HG03432 (cell line): ENCODE measurements around the gene TAPBPL.

Experiments
- ATAC-seq: cut with Tn5 transposase; IDR thresholded peaks from one replicate; pipeline ENCODE4 v1.9.1; 2021; ENCODE audit warnings: mild to moderate bottlenecking, moderate library complexity; ENCODE audit not compliant: unreplicated experiment

TAPBPL gene

DNA sequence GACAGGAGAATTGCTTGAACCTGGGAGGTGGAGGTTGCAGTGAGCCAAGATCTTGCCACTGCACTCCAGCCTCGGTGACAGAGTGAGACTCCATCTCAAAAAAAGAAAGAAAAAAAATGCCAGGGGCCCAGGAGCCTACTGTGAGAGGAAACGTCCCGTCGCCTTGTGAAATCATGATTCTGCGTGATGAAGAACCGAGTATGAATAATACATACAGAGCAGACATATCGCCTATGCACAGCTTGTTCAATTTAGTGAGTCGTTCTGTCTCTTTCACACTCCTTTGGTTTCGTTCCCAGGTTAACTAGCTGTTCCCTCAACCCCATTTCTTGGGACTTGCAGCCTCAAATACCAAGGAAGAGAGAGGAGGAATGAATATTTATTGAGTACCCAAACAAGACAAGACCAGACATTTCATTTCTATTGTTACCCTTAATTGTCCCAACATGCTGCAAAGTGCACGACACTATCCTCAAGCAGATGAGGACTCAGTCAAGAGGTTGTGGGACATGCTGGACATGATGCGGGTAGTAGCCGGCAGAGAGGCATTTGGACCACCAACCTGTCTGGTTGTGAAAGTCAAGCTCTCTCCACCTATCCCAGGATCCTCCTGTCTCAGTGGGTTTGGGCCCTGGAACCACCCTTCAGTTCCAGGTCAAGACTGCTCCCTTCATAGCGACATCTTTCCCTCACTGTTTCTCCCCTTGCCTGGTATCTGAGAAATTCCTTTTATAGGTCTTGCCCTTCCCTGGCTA is 15.7 kb upstream of the TAPBPL start:
- no peak for ATAC-seq

DNA sequence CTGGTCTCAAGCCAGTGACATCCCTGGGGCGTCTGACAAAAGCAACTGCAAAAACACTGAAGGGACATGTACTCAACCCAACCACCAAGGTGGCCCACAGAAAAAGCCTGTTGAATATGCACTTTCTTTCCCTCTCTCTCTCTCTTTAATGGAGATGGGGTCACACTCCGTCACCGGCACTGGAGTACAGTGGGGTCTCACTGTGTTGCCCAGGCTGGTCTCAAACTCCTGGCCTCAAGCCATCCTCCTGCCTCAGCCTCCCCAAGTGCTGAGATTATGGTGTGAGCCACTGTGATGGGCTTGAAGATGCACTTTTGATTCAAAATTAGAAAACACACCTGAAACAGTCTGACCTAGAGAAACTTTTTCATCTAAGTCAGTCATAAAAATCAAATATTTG is 14.3 kb upstream of the TAPBPL start:
- no peak for ATAC-seq

DNA sequence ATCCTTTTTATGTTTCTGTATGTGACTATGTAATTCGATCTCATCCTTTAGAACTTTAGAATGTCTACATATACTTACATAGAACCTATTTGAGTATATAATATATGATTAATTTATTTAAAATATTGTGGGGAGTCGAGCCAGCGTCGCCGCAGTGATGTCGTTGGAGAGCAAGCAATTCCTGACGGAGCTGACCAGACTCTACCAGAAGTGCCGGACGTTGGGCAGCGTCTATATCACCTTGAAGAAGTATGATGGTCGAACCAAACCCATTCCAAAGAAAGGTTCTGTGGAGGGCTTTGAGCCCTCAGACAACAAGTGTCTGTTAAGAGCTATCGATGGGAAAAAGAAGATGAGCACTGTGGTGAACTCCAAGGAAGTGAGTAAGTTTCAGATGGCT is 13.5 kb upstream of the TAPBPL start:
- ATAC-seq = no peak

DNA sequence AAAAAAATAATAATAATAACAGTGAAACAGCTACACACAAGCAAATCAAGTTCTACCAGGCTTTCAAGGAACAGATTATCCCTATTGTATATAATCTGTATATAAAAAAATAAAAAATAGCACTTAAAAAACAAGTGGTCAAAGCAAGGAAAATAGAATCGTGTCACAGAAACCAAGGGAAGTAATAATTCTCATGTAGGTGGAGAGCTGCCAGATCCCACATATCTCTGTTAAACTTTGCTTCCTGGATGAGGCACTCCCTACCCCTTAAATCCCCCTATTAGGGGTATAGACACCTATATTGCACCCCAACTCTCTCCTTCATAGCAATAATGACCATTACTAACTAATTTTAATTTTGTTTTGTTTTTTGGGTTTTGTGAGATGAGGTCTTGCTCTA is 11.5 kb upstream of the TAPBPL start:
- no peak for ATAC-seq

DNA sequence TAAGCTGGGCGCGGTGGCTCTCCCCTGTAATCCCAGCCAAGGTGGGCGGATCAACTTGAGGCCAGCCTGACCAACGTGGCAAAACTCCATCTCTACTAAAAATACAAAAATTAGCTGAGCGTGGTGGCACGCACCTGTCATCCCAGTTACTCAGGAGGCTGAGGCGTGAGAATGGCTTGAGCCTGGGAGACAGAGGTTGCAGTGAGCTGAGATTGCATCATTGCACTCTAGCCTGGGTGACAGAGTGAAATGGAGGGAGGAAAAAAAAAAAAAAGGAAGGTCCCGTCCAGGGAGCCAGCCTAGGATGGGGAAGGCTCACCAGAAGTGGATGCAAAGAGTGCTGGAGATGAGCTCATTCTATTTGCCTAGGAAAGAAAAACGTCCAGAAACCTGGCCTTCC is 9.0 kb upstream of the TAPBPL start:
- no peak for ATAC-seq

DNA sequence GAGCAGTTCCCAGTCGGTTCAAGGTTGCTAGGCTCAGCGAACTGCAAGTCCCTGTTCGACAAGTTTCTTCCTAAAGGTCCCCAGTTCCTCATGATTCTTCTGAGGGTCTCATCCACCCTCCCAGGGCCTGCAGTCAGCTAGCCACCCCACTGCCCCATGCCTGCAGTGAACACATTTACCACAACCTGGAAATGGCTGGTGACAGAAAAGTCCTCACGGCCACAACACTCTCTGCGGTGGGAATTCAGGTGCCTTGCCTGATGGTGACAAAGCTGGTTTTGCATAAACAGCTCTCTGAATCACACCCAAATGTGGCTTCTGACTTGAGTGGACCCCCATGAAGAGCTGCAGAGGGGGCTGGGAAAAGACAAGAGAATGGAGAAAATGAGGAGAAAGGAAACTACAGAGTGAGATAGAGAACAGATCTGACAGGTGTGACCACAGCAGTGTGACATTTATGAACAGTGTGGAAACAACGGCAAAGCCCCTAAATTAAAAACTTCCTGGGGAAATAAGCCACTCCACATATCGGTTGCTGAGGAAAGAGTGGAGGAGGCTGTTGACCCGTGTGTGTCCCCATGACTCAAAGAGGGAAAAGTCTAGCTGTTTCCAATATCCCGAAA is 8.4 kb upstream of the TAPBPL start:
- ATAC-seq = no peak

DNA sequence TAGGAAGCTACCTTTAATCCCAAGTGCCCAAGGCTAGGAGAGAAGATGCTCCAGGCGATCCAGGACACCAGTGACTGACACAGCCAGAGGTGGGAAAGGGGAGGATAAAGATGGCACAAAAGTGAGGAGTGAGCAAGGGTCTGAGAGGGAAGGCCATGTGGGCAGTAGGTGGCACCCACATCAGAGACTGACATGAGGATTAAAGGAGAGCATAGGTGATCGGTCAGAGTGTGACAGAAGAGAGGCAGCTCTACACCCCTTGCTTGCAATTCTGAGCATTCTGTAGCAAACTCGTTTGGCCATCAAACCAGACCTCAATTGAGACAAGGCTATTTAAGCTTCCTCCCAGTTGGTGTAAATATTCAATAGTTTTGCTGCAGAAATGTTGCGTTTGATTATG is 7.8 kb upstream of the TAPBPL start:
- ATAC-seq = no peak

DNA sequence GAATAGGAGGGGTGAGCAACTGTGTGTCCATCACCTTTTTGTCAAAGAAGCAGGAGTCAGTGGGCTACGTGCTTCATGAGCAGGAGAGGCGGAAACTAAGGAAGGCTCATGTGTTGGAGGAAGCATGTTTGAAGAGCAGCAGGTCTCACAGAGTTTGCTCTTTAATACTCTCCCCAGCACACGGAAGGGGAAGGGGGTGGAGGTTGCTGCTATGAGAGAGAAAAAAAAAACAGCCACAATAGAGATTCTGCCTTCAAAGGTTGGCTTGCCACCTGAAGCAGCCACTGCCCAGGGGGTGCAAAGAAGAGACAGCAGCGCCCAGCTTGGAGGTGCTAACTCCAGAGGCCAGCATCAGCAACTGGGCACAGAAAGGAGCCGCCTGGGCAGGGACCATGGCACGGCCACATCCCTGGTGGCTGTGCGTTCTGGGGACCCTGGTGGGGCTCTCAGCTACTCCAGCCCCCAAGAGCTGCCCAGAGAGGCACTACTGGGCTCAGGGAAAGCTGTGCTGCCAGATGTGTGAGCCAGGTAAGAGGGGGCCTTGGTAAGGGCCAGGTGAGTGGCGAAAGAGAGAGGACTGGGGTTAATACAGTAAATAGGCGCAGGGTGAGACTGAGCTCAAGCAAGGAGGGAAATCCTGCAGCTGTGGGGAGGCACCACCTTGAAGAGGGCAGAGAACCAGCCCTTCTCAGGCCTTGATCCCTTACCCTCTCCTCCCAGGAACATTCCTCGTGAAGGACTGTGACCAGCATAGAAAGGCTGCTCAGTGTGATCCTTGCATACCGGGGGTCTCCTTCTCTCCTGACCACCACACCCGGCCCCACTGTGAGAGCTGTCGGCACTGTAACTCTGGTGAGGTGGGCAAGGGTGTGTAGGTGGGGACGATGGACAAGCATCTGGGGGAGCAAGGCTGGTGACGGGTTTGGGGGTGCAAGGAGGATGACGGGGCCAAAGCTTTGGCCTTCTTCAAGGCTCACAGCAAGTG is 6.8 kb upstream of the TAPBPL start, which contains the start of gene CD27:
Gene CD27, plus strand, starts transcription at position 252 of the 985 bp plus-strand sequence. Its CDS starts 141 bp downstream, at position 393.
- no peak for ATAC-seq

DNA sequence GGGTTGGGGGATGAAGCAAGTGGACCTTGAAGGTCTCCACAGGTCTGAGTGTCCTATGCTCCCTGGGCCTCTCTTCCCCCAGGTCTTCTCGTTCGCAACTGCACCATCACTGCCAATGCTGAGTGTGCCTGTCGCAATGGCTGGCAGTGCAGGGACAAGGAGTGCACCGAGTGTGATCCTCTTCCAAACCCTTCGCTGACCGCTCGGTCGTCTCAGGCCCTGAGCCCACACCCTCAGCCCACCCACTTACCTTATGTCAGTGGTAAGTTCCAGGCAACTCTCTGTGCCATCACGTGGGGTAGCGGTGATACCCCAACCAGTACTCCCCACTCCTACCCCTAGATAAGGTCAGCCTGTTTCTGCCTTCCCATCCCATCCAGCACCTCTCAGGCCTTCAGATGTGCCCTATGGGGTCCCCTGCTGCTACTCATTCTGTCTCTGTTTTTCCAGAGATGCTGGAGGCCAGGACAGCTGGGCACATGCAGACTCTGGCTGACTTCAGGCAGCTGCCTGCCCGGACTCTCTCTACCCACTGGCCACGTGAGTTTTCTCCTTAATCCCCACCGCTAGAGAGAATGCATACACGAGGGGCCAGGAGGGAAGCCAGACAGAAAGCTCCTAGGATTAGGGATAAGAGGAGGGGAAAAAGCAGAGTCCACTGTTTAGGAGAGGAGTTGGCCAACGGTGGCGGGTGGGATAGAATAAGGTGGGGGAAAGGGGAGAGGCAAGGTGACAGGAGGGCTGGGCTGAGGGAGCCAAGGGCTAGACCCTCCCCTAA is 1.6 kb upstream of the TAPBPL start:
- no peak for ATAC-seq

DNA sequence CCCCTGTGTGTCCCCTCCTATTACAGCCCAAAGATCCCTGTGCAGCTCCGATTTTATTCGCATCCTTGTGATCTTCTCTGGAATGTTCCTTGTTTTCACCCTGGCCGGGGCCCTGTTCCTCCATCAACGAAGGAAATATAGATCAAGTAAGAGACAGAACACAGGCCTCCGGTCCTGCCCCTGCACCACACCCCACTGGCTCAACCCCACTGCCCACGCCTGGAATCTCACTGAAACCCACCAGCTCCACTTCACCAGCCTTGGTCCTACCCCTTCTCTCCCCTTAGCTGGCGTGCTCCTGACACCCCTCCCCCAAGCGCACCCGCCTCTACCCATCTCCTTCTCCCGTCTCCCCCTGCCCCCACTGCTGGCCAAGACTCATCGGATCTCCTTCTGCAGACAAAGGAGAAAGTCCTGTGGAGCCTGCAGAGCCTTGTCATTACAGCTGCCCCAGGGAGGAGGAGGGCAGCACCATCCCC is 934 bp upstream of the TAPBPL start:
- no peak for ATAC-seq

DNA sequence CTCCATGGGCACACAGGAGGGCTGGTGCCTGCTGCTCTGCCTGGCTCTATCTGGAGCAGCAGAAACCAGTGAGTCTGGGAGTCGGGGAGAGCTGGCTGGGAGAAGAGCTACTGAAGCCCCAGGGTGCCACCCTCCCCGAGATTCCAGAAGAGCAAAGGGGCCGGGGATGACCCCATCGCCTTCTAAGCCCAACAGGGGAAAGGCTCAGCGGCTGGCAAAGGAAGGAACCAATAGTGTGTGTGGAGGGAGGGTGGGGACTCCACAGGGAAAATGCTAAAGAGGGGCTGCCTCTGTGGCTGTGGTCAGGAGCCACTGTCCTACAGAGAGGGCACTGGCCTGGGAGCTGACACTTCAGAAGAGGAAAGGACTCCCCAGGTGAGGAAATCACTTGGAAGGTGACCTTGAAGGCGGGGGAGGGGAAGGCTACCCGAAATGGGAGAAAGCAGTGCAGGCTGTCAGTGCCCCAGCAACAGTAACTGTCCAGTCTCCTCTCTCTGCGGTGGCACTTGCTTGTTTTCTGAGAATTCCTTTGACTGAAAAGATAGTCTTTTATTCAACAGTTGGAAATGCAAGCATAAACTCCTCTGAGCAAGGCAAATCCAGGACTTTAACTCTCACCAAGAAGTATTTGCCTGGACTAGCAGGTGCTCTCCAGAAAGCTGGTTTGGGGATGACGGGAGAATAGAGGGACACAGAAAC is 552 bp downstream of the TAPBPL start:
- ATAC-seq = no peak

DNA sequence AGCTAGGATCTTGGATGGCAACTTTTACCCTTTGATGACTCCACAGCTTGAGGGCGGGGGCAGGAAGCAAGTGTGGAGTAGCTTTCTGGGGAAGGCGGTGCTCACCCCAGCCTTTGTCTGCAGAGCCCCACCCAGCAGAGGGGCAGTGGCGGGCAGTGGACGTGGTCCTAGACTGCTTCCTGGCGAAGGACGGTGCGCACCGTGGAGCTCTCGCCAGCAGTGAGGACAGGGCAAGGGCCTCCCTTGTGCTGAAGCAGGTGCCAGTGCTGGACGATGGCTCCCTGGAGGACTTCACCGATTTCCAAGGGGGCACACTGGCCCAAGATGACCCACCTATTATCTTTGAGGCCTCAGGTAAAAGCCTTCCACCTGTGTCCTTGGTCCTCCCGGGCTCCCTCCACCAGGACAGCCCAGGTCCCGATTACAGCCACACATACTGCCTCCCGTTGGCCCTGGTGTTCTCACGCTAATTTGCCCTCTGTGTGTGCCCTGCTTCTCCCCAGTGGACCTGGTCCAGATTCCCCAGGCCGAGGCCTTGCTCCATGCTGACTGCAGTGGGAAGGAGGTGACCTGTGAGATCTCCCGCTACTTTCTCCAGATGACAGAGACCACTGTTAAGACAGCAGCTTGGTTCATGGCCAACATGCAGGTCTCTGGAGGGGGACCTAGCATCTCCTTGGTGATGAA is 1.2 kb downstream of the TAPBPL start:
- no peak for ATAC-seq

DNA sequence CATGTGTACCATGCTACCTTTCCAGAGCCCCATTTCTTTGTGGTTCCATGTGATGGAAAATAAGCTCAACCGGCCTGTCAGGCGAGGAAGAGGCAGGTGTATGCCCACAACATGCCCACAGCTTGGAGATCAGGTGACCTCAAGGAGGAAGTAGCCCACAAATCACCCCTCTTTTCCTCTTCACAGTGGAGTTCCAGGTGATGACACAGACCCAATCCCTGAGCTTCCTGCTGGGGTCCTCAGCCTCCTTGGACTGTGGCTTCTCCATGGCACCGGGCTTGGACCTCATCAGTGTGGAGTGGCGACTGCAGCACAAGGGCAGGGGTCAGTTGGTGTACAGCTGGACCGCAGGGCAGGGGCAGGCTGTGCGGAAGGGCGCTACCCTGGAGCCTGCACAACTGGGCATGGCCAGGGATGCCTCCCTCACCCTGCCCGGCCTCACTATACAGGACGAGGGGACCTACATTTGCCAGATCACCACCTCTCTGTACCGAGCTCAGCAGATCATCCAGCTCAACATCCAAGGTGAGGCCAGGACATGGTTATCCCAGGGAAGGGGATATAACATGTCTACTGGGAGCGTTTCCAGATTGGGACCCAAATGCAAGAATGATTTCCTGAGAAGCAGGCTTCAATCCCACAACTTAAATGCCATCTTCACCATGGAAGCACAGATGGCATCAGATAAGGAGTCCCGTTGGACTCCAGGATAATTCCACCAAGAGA is 5.5 kb downstream of the TAPBPL start:
- no peak for ATAC-seq

DNA sequence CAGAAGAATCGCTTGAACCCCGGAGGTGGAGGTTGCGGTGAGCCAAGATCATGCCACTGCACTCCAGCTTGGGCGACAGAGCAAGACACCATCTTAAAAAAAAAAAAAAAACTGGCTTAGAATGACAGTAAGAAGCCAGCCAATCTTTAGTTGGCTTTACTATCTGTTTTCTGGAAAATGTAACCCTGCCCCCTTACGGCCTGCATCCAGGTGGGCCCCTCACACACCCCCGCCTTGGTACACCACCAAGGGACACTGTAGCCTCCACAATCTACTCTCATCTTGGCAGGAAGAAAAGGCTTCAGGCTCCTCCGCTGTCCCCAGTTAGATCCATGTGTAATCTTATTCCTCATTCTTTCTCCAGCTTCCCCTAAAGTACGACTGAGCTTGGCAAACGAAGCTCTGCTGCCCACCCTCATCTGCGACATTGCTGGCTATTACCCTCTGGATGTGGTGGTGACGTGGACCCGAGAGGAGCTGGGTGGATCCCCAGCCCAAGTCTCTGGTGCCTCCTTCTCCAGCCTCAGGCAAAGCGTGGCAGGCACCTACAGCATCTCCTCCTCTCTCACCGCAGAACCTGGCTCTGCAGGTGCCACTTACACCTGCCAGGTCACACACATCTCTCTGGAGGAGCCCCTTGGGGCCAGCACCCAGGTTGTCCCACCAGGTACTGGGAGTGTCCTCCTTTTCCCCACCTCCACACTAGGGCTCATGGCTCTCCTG is 6.6 kb downstream of the TAPBPL start:
- no peak for ATAC-seq

DNA sequence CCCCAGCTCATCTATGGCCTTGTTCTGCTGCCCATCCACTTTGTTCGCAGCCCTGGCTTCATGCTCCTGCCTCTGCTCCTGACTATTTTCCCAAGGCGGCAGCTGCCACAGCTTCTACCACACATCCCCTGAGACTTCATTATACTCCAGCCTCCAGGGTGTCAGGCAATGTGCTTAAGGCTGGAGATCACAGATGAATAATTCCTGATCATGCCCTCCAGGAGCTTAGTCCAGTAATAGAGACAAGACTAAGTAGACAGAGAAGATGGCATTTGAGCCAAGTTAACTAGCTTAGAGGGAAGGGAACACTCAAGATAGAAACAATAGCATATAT is 7.1 kb downstream of the TAPBPL start:
- no peak for ATAC-seq

DNA sequence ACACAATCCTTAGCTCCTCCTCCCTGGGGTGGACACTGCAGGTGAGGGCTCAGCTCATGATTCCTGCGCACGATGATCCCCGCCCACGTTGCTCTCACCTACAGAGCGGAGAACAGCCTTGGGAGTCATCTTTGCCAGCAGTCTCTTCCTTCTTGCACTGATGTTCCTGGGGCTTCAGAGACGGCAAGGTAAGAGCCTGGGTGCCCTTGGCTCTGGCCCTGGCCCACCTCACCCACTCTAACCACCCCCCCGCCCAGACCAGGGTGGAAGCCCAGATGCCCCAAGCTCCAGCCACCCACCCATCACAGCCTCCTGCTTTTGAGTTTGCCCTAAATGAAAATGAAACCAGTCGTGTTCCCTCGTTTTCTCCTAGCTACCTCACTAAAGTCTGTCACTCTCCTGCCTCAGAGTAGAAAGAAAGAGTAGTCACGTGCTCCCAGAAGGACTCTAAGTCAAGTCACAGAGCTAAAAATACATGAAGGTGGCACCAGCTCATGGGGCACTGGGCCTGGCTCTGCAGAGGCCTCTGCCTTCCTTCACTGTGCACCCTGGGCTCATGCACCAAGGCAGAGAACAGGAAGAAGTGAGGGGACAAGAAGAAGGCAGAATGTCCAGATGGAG is 9.0 kb downstream of the TAPBPL start:
- ATAC-seq = no peak

DNA sequence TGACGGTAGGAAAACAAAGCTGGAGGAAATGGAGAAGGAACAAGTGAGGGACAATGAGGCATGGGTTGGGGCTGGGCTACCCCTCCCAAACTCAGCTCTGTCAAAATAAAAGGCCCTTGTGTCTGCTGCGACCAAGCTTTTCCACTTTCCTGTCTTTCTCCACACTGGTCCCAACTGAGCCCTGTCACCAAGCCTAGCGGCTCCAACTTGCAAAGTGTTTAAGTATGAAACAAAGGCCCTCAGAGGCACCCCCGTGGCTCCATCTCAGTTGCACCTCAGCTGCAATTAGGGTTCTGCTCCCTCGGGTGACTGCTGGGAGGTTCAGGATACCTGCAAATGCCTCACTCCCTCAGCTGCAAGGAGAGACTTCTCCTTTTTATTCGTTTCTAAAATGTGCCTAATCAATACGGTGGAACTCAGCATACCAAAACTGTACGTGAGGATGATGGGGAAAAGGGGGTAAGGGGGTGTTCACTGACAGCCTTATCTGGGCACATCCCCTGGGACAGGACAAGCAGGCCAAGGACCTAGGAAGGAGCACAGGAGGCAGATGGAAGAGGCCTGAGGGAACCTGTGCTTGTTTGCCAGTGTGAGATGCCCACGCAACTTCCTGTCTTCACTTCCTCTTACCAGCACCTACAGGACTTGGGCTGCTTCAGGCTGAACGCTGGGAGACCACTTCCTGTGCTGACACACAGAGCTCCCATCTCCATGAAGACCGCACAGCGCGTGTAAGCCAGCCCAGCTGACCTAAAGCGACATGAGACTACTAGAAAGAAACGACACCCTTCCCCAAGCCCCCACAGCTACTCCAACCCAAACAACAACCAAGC is 9.8 kb downstream of the TAPBPL start:
- ATAC-seq = peak; percentile 77
